ENCODE measurements around the gene LCN15. TPM values are rescaled to one million over a fixed set of nuclear protein-coding genes. Genes with fewer than 3 reads are reported as not detected.

Gene LCN15
- total and polyA plus RNA-seq, 2 experiments from 2014 or later: 0.76 to 0.90 TPM

DNA sequence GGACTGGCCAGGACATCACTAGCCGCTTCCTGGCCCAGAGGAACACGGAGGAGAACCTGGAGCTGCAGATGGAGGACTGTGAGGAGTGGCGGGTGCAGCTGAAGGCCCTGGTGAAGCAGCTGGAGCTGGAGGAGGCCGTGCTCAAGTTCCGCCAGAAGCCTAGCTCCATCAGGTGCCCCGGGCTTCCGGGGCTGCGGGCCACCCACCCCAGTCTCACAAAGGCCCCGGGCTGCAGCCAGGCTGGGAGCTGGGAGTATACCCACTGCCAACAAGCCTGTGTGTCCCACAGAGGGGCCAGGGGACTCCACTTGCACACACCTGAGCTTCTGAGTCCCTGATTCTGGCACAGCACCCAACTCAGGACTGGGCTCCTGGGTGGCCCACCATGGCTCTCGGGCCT lies 41.7 kb upstream of the LCN15 start (continued):
- TF ChIP-seq, protein P1, sequence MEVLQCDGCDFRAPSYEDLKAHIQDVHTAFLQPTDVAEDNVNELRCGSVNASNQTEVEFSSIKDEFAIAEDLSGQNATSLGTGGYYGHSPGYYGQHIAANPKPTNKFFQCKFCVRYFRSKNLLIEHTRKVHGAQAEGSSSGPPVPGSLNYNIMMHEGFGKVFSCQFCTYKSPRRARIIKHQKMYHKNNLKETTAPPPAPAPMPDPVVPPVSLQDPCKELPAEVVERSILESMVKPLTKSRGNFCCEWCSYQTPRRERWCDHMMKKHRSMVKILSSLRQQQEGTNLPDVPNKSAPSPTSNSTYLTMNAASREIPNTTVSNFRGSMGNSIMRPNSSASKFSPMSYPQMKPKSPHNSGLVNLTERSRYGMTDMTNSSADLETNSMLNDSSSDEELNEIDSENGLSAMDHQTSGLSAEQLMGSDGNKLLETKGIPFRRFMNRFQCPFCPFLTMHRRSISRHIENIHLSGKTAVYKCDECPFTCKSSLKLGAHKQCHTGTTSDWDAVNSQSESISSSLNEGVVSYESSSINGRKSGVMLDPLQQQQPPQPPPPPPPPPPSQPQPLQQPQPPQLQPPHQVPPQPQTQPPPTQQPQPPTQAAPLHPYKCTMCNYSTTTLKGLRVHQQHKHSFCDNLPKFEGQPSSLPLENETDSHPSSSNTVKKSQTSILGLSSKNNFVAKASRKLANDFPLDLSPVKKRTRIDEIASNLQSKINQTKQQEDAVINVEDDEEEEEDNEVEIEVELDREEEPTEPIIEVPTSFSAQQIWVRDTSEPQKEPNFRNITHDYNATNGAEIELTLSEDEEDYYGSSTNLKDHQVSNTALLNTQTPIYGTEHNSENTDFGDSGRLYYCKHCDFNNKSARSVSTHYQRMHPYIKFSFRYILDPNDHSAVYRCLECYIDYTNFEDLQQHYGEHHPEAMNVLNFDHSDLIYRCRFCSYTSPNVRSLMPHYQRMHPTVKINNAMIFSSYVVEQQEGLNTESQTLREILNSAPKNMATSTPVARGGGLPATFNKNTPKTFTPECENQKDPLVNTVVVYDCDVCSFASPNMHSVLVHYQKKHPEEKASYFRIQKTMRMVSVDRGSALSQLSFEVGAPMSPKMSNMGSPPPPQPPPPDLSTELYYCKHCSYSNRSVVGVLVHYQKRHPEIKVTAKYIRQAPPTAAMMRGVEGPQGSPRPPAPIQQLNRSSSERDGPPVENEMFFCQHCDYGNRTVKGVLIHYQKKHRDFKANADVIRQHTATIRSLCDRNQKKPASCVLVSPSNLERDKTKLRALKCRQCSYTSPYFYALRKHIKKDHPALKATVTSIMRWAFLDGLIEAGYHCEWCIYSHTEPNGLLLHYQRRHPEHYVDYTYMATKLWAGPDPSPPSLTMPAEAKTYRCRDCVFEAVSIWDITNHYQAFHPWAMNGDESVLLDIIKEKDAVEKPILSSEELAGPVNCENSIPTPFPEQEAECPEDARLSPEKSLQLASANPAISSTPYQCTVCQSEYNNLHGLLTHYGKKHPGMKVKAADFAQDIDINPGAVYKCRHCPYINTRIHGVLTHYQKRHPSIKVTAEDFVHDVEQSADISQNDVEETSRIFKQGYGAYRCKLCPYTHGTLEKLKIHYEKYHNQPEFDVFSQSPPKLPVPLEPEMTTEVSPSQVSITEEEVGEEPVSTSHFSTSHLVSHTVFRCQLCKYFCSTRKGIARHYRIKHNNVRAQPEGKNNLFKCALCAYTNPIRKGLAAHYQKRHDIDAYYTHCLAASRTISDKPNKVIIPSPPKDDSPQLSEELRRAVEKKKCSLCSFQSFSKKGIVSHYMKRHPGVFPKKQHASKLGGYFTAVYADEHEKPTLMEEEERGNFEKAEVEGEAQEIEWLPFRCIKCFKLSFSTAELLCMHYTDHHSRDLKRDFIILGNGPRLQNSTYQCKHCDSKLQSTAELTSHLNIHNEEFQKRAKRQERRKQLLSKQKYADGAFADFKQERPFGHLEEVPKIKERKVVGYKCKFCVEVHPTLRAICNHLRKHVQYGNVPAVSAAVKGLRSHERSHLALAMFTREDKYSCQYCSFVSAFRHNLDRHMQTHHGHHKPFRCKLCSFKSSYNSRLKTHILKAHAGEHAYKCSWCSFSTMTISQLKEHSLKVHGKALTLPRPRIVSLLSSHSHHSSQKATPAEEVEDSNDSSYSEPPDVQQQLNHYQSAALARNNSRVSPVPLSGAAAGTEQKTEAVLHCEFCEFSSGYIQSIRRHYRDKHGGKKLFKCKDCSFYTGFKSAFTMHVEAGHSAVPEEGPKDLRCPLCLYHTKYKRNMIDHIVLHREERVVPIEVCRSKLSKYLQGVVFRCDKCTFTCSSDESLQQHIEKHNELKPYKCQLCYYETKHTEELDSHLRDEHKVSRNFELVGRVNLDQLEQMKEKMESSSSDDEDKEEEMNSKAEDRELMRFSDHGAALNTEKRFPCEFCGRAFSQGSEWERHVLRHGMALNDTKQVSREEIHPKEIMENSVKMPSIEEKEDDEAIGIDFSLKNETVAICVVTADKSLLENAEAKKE (CRISPR knock-in tag; IDR thresholded peaks at IDR 0.05): no peak
- TF ChIP-seq, protein P2, sequence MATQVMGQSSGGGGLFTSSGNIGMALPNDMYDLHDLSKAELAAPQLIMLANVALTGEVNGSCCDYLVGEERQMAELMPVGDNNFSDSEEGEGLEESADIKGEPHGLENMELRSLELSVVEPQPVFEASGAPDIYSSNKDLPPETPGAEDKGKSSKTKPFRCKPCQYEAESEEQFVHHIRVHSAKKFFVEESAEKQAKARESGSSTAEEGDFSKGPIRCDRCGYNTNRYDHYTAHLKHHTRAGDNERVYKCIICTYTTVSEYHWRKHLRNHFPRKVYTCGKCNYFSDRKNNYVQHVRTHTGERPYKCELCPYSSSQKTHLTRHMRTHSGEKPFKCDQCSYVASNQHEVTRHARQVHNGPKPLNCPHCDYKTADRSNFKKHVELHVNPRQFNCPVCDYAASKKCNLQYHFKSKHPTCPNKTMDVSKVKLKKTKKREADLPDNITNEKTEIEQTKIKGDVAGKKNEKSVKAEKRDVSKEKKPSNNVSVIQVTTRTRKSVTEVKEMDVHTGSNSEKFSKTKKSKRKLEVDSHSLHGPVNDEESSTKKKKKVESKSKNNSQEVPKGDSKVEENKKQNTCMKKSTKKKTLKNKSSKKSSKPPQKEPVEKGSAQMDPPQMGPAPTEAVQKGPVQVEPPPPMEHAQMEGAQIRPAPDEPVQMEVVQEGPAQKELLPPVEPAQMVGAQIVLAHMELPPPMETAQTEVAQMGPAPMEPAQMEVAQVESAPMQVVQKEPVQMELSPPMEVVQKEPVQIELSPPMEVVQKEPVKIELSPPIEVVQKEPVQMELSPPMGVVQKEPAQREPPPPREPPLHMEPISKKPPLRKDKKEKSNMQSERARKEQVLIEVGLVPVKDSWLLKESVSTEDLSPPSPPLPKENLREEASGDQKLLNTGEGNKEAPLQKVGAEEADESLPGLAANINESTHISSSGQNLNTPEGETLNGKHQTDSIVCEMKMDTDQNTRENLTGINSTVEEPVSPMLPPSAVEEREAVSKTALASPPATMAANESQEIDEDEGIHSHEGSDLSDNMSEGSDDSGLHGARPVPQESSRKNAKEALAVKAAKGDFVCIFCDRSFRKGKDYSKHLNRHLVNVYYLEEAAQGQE (IDR thresholded peaks at IDR 0.05; ENCODE audit: unreplicated experiment): no peak
- TF ChIP-seq EZH2 (IDR thresholded peaks at IDR 0.05; ENCODE audit: low read depth, unreplicated experiment) (no peak), EZH2phosphoT487 (IDR thresholded peaks at IDR 0.05; ENCODE audit: unreplicated experiment) (no peak), JUNB (IDR thresholded peaks at IDR 0.05; ENCODE audit: unreplicated experiment) (no peak), POLR2AphosphoS5 (IDR thresholded peaks at IDR 0.05; ENCODE audit: low read depth) (no peak), CREB1 (CRISPR knock-in tag; IDR thresholded peaks at IDR 0.05; ENCODE audit: low read depth) (no peak), ZNF331 (CRISPR knock-in tag; IDR thresholded peaks at IDR 0.05; ENCODE audit: low read depth) (no peak)
- TF ChIP-seq, protein P3, sequence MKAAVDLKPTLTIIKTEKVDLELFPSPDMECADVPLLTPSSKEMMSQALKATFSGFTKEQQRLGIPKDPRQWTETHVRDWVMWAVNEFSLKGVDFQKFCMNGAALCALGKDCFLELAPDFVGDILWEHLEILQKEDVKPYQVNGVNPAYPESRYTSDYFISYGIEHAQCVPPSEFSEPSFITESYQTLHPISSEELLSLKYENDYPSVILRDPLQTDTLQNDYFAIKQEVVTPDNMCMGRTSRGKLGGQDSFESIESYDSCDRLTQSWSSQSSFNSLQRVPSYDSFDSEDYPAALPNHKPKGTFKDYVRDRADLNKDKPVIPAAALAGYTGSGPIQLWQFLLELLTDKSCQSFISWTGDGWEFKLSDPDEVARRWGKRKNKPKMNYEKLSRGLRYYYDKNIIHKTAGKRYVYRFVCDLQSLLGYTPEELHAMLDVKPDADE (IDR thresholded peaks at IDR 0.05): no peak
